KOPT-K1 (cell line): Measurements from ENCODE around the gene ARID2.

Experiments used
- H3K27ac ChIP-seq: fragments of 200-600 bp; sonication (generic); 2 replicates; pipeline ENCODE4 v1.5.1; 2016; ENCODE audit warnings: antibody characterized with exemption, mild to moderate bottlenecking, low read depth, low read length; ENCODE audit not compliant: poor library complexity, severe bottlenecking
- H3K36me3 ChIP-seq: fragments of 200-600 bp; sonication (generic); 2 replicates; pipeline ENCODE4 v1.5.1; 2017; ENCODE audit warnings: antibody characterized with exemption, mild to moderate bottlenecking, low read length, moderate library complexity; ENCODE audit not compliant: insufficient read depth
- H3K9me3 ChIP-seq: fragments of 200-600 bp; sonication (generic); 2 replicates; pipeline ENCODE4 v1.5.1; 2017; ENCODE audit warnings: antibody characterized with exemption, low read length, mild to moderate bottlenecking; ENCODE audit not compliant: insufficient read depth, poor library complexity, severe bottlenecking

ARID2 gene

DNA sequence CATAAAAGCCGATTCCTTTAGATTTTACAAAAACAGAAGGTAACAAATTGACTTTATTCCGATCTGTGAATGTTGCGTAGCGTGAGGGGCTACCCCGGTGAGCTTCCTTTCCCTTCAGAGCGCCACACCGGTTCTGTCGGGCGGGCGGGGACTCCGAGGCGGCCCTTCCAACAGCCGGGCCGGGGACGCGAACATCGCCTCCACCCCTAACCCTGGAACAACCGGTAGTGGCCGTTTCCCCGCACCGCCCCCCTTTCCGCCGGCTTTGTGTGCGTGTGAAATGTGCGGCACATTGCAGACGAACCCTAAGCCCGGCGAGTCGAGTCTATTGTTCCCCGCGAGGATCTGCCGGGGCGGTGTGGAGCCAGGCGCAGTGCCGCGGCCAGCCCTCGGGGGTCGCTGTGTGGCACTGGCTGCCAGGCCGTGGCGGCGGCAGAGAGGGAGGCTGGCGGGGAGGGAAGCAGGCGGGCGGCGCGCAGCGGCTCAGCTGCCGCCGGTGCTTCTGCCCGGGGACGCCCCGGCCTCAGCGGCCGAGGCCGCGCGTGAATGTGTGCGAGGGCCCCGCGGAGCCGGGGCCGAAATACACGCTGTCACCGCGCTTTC, 775 bp upstream of the ARID2 start:
- Histone ChIP-seq H3K27ac (peak overlapping the region; percentile 99), H3K9me3 (no peaks in the 10 kb centered on the region), H3K36me3 (peaks cover 9% of the 10 kb centered on the region)

DNA sequence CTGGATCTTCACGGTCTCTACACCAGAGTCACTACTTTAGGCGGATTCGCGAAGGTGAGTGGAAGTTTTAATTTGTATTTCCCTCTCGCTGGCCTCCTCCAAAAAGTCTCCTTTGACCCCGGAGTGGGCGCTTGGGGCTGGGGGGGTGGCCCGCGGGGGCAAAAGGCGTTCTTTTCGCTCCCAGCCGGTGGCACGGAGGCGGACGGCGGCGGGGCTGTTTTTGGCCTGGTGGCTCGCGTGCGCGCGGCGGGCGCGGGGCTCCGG, 510 bp downstream of the ARID2 start:
- Histone ChIP-seq H3K27ac (peak overlapping the region; percentile 99), H3K9me3 (no peaks in the 10 kb centered on the region), H3K36me3 (peaks cover 21% of the 10 kb centered on the region)

DNA sequence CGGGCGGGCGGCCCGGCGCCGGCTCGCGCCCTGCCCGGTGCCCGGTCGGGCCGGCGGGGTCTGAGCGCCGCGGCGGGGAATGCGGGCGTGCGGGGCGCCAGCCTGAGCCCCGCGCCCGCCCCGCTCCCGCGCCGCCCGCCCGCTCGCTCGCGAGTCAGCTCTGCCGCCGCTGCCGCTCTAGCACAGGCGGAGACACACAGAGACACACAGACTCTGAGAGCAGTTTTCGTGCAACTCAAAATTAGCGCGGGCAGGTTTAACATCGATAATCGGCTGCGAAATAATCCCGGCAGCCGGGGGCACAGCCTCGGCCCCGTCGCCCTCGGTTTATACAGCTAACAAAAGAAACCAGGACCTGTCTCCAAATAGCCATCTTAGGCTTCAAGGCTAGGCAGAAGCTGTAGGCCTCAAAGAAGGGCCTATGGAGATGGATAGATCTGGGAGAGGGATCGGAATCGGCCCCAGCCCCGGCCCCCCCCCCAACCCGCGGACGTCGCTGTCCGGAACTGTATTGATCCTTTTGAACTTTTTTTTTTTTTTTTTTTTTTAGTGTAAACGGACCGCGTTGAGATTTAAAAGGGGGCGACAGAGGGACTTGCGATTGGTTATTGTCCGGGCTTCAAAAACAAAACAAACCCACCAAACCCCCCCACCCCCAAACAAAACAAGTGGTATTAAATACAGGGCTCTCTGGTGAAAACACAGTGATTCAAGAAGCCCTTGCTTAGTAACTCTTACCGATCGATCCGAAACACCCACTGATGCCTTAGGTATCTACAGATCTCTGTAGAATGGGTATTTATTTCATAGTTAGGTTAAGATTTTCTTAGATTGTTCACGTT, 1.1 kb downstream of the ARID2 start:
- peaks cover 26% of the 10 kb centered on the region for H3K36me3 ChIP-seq
- H3K9me3 ChIP-seq, result no peaks in the 10 kb centered on the region
- H3K27ac ChIP-seq, result peak overlapping the region; percentile 99

DNA sequence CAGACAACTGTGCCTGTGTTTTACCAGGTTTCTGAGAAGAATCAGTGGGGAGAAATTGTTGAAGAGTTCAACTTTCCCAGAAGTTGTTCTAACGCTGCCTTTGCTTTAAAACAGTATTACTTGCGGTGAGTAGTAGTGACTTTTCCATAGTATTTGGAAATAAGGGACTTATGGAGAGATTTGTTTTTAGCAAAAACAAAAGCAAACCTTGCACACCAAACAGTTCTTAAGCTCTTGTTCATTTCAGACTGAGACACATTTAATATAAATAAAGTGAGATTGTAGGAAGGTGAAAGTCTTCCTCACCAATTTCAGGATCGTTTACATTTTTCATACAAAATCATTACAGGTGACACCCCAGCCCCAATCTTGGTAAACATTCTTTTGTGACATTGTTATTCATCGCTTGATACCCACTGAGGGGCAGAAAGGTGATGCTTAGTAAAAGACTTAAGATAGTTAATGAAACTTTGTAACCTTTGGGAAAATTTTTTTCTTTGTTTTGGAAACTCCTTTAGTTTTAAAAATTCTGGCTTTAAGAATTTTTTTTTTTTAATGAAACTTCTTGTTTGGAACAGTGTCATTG, 1.8 kb downstream of the ARID2 start:
- no peaks in the 10 kb centered on the region for H3K9me3 ChIP-seq
- peak overlapping the region; percentile 99 for H3K27ac ChIP-seq
- peaks cover 33% of the 10 kb centered on the region for H3K36me3 ChIP-seq

DNA sequence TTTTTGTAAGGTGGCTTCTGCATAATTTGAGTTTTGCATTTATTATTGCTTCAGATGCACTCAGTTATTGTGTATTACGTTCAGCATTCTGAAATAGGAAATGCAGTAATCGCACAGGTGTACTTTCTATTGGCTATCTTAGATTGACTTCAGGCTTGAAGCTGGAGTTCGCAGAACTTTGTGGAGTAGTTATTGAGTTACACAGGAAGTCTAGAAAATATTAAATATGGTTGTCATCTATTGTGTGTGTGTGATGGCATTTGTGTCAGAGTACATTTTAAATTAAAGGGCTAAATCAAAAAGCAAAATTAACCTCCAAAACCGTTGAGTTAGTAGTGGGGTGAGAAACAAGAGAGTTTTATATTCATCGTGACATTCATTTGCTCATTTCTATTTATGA, 2.7 kb downstream of the ARID2 start:
- H3K9me3 ChIP-seq, result no peaks in the 10 kb centered on the region
- H3K27ac ChIP-seq, result peak overlapping the region; percentile 99
- H3K36me3 ChIP-seq, result peaks cover 42% of the 10 kb centered on the region

DNA sequence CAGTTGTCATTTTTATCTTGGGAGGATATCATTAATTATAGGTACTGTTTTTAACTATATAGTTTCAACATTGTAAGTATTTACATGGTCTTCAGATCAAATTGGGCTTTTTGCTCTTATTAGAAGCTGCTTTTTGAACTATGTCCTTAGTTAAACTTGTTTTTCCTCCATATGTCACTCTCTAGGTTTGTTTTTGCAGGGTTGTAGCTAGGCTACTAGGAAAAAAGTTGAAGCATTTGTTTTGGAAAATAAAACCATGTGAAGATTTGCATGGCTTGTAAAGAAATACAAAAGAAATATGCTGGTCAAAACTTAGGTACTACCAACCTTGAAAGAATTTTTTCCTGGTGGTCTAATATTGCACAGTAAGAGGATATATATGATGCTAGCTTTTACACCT, 3.4 kb downstream of the ARID2 start:
- peak overlapping the region; percentile 99 for H3K27ac ChIP-seq
- no peaks in the 10 kb centered on the region for H3K9me3 ChIP-seq
- H3K36me3 ChIP-seq, result peaks cover 48% of the 10 kb centered on the region

DNA sequence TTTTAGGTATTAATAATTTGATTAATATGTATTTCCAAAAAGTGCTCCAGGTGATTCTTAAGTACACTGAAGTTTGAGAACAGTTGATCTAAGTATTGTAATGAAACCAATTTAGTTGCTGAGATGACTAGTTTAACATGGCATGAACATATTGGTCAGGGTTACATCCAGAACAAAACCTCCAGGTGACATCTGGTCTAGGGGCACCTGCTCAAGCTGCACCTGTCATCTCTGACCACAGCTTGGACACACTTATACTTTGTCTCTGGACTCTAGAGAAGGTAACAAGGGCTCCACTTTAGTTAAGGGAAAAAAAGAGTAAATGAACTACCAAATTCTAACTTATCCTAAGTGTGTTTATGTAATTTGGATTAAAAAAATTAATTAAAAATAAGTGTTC, 8.1 kb downstream of the ARID2 start:
- Histone ChIP-seq H3K9me3 (peaks cover 18% of the 10 kb centered on the region), H3K27ac (no peak overlapping the region), H3K36me3 (peaks cover 80% of the 10 kb centered on the region)

DNA sequence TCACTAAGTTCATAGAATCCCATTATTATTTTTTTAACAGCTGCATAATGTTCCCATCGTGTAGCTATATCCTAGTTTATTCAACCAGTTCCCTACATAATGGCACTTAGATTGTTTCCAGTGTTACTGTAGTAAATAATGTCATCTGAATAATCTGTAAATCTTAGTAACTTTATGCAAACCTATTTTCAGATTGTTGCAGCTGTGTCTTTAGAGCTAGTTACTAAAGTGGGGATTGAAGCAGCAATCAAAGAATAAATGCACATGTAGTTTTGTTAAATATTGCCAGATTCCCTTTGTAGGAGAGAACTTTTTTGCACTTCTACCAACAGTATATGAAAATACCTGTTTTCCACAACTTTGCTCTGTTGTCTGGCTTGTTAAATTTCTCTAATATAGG, 13.1 kb downstream of the ARID2 start:
- Histone ChIP-seq H3K27ac (no peak overlapping the region), H3K36me3 (peaks cover 48% of the 10 kb centered on the region), H3K9me3 (peaks cover 18% of the 10 kb centered on the region)

DNA sequence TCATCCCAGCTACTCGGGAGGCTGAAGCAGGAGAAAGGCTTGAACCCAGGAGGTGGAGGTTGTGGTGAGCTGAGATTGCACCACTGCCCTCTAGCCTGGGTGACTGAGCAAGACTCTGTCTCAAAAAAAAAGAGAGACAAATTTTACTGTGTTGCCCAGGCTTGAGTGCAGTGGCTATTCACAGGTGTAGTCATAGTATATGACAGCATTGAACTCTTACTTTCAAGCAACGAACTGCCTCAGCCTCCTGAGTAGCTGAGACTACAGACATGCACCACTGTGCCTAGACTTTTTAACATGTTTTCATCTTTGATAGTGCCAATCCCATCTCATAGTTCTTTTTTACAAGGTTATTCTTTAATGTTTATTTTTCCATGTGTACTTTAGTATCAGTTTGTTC, 13.7 kb downstream of the ARID2 start:
- H3K9me3 ChIP-seq, result peaks cover 18% of the 10 kb centered on the region
- no peak overlapping the region for H3K27ac ChIP-seq
- H3K36me3 ChIP-seq, result peaks cover 49% of the 10 kb centered on the region

DNA sequence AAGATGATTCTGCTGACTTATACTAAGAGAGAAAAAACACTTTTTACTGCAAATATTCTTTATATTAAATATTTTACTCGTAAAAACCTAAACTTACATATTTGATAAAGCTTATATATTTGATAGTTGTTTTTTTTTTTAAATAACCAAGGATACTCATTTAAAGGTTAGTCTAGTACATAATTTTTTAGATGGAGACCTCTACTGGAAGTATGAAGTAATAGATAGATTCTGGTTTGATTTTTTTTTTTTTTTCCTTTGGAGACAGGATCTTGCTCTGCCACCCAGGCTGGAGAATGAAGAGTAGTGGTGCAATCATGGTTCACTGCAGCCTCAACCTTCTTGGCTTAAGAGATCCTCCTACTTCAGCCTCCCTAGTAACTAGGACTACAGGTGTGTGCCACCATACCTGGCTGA, 16.4 kb downstream of the ARID2 start:
- Histone ChIP-seq H3K27ac (no peak overlapping the region), H3K36me3 (peaks cover 52% of the 10 kb centered on the region), H3K9me3 (peaks cover 18% of the 10 kb centered on the region)

DNA sequence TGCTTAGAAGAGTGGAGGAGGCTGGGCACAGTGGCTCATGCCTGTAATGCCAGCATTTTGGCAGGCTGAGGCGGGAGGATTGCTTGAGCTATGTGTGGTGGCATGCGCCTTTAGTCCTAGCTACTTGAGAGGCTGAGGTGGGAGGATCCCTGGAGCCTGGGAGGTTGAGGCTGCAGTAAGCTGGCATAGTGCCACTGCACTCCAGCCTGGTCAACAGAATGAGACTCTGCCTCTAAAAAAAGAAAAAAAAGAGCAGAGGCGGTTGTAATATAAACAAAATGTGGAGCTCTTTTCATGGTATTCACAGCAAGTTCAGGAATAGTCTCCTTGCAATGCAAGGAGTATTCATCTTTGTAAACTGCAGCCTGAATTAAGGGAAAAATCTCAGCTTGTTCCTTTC, 27.2 kb downstream of the ARID2 start:
- Histone ChIP-seq H3K27ac (no peak overlapping the region), H3K9me3 (no peaks in the 10 kb centered on the region), H3K36me3 (peaks cover 49% of the 10 kb centered on the region)

DNA sequence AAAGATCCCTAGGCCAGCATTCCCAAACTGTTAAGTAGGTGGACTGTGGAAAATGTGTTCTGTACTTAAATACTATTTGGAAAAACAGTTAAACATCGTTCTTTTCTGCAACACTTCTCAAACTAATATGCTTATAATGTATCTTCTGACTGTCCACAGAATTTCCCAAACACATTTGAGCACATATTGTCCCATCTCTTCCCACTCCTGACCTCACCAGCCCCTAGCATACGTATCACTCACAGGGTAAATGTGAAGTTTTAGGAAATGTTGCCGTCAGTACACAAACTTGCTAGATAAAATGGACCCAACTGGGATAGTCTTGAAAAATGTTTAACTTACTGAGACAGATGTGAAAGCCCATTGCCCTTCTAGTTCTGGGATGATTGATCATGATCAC, 27.7 kb downstream of the ARID2 start:
- Histone ChIP-seq H3K9me3 (no peaks in the 10 kb centered on the region), H3K36me3 (peaks cover 49% of the 10 kb centered on the region), H3K27ac (no peak overlapping the region)

DNA sequence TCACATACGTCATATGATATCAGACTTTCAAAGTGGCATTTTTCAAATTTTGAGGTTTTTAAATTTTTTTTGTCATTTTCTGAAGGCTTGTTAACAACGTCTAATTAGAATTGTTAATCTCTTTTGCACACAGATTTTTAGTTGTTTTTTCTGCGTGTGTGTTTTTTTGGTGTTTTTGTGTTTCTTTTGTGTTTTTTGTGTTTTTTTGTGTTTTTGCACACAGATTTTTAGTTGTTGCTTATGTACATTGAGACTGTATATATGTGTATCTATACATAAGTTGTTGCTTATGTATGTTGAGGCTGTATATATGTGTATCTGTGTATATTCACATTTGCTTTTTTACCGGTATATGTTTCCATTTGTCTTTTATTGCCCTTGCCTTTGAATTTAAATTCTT, 30.8 kb downstream of the ARID2 start:
- H3K9me3 ChIP-seq, result no peaks in the 10 kb centered on the region
- H3K36me3 ChIP-seq, result peaks cover 28% of the 10 kb centered on the region
- no peak overlapping the region for H3K27ac ChIP-seq

DNA sequence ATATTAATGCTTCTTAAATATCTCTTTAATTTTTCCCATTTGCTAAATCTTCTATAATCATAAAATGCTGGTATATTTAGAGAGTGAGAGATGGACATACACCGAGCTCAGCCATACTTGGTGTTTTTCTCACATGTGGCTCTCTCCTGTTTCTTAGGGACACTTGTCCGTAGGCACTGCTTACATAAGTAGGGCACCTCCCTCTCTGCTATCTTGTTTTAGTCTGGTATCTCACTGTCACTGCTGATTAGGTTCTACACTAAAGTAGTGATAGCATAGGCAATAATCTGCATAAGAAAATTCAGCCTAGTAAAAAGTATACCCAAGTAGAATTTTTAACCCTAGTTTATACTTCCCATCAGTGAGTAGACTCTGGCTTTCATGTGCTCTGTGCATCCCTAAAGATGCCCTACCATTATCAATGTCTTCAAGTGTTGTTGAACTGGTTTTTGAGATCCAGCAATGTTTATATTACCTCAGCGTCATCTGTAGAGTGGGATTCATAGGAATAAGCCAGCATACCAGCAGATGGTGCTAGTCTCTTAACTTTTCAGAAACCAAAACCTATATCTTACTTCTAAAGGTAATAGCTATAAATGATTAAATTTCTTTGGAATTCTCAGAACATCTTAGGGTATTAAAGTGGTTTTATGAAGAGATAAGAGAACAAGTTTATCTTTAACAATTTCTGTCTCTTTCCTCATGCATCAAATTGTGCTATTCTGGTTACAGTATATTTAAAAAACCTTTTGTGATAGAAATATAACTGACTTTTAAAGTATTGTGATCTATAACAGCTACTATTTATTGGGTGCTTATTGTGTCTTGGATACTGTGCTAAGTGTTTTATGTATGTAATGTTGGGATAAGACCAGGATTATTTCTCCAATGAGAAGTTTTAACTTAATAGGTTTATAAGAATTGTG, 32.9 kb downstream of the ARID2 start:
- Histone ChIP-seq H3K27ac (no peak overlapping the region), H3K9me3 (peaks cover 2% of the 10 kb centered on the region), H3K36me3 (peaks cover 12% of the 10 kb centered on the region)

DNA sequence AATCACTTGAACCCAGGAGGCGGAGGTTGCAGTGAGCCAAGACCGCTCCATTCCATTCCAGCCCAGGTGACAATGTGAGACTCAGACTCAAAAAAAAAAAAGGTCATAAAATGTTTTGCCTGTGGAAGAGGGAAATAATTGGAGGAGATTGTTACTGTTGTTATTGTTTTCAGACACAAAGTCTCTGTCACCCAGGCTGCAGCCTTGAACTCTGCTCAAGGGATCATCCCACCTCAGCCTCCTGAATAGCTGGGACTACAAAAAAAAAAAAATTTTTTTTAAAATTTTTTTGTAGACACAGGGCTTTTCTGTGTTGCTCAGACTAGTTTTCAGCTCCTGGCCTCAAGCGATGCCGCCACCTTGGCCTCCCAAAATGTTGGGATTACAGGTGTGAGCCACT, 33.9 kb downstream of the ARID2 start:
- Histone ChIP-seq H3K27ac (no peak overlapping the region), H3K9me3 (peaks cover 11% of the 10 kb centered on the region), H3K36me3 (peaks cover 18% of the 10 kb centered on the region)
